ENCODE data around the gene CRYGB. TPM values are rescaled to one million over a fixed set of nuclear protein-coding genes. Genes with fewer than 3 reads are reported as not detected.

CRYGB gene
- total and polyA plus RNA-seq, 7 experiments from 2014 or later = not detected

GRCh38 chr2:208175069-208175839 is 29.3 kb upstream of the CRYGB start:
- peaks cover 0 to 6% (median 4%) of the 10 kb centered on the region in 7 donors for H3K4me1 Mint-ChIP-seq
- H3K9me3 ChIP-seq (ENCODE audit: control insufficient read depth in 2 of 3, low read length in 3 of 3) = no peaks in the 10 kb centered on the region
- H3K36me3 Mint-ChIP-seq = no peaks in the 10 kb centered on the region
- DNase-seq (peak; percentile 7 to 59 (median 45)), ATAC-seq (peak; percentile 93)
- no peak overlapping the region for H3K27ac ChIP-seq (ENCODE audit: low read depth, low read length)
- peaks cover 2 to 20% (median 11%) of the 10 kb centered on the region in 5 donors for H3K27me3 Mint-ChIP-seq
- no peak overlapping the region for H3K27ac Mint-ChIP-seq
- H3K4me3 Mint-ChIP-seq = no peak overlapping the region
- H3K4me1 ChIP-seq (ENCODE audit: control insufficient read depth in 2 of 2, insufficient read depth in 2 of 2, low read length in 2 of 2) = no peaks in the 10 kb centered on the region
- POLR2A ChIA-PET = interaction anchor here (0.6 kb wide), 2 partner anchors 79 to 1922 kb away, joined by 3 read pairs; no protein-coding TSS in a partner anchor
- CTCF ChIA-PET = interaction anchor here (0.5 to 1.9 kb wide), 8 partner anchors 9 to 1775 kb away, joined by 3 to 6 read pairs (median 3); no protein-coding TSS in a partner anchor
- H3K27me3 ChIP-seq (ENCODE audit: control insufficient read depth in 2 of 2, insufficient read depth in 2 of 2, low read length in 2 of 2) = no peaks in the 10 kb centered on the region
- intact Hi-C loops (cut with micrococcal nuclease) = loop anchor here (1.0 to 10.0 kb wide), 5 partner anchors 79 to 1786 kb away; partner anchors contain the start of gene PIKFYVE (in 2 of the 2)
- no peak overlapping the region for H3K4me3 ChIP-seq (ENCODE audit: low read length)
- no peaks in the 10 kb centered on the region for H3K36me3 ChIP-seq (ENCODE audit: control insufficient read depth in 2 of 3, insufficient read depth in 3 of 3, low read length in 3 of 3)
- peaks cover 0 to 2% (median 0%) of the 10 kb centered on the region in 11 donors for H3K9me3 Mint-ChIP-seq

- no peak for DNase-seq
- Histone ChIP-seq H3K4me1 (ENCODE audit: control insufficient read depth in 2 of 2, insufficient read depth in 2 of 2, low read length in 2 of 2) (no peaks in the 10 kb centered on the region), H3K27me3 (ENCODE audit: control insufficient read depth in 2 of 2, insufficient read depth in 2 of 2, low read length in 2 of 2) (no peaks in the 10 kb centered on the region), H3K4me3 (ENCODE audit: low read length) (no peak overlapping the region), H3K27ac (ENCODE audit: low read depth, low read length) (no peak overlapping the region), H3K9me3 (ENCODE audit: control insufficient read depth in 2 of 3, low read length in 3 of 3) (no peaks in the 10 kb centered on the region), H3K36me3 (ENCODE audit: control insufficient read depth in 2 of 3, insufficient read depth in 3 of 3, low read length in 3 of 3) (no peaks in the 10 kb centered on the region)
- Mint-ChIP-seq H3K36me3 (no peaks in the 10 kb centered on the region), H3K9me3 (no peaks in the 10 kb centered on the region), H3K4me3 (no peak overlapping the region), H3K27me3 (peaks cover 5 to 21% (median 17%) of the 10 kb centered on the region in 5 donors), H3K27ac (no peak overlapping the region), H3K4me1 (peaks cover 0 to 6% (median 4%) of the 10 kb centered on the region in 7 donors)
- intact Hi-C loops (cut with micrococcal nuclease) = loop anchor here in 1 of 2 donors (2.0 to 10.0 kb wide), 2 partner anchors 181 to 1787 kb away; no protein-coding TSS in a partner anchor
- ChIA-PET CTCF (no interaction called here), POLR2A (interaction anchor here (0.6 kb wide), 1 partner anchor 1924 kb away, joined by 3 read pairs; no protein-coding TSS in a partner anchor)
- no peak for ATAC-seq
These were observed 28.2 kb upstream of the CRYGB start for GRCh38 chr2:208174144-208174543.

GRCh38 chr2:208172125-208172524 is 26.2 kb upstream of the CRYGB start:
- Histone ChIP-seq H3K27me3 (ENCODE audit: control insufficient read depth in 2 of 2, insufficient read depth in 2 of 2, low read length in 2 of 2) (no peaks in the 10 kb centered on the region), H3K9me3 (ENCODE audit: control insufficient read depth in 2 of 3, low read length in 3 of 3) (no peaks in the 10 kb centered on the region), H3K27ac (ENCODE audit: low read depth, low read length) (no peak overlapping the region), H3K4me1 (ENCODE audit: control insufficient read depth in 2 of 2, insufficient read depth in 2 of 2, low read length in 2 of 2) (no peaks in the 10 kb centered on the region), H3K36me3 (ENCODE audit: control insufficient read depth in 2 of 3, insufficient read depth in 3 of 3, low read length in 3 of 3) (no peaks in the 10 kb centered on the region), H3K4me3 (ENCODE audit: low read length) (no peak overlapping the region)
- ChIA-PET POLR2A (no interaction called here), CTCF (interaction anchor here (1.3 kb wide), 1 partner anchor 34 kb away, joined by 5 read pairs; no protein-coding TSS in a partner anchor)
- H3K4me3 Mint-ChIP-seq = no peak overlapping the region
- peaks cover 0 to 6% (median 4%) of the 10 kb centered on the region in 7 donors for H3K4me1 Mint-ChIP-seq
- H3K27ac Mint-ChIP-seq = no peak overlapping the region
- intact Hi-C loops (cut with micrococcal nuclease) = loop anchor here in 1 of 2 donors (10.0 kb wide), 1 partner anchor 183 kb away; no protein-coding TSS in a partner anchor
- H3K36me3 Mint-ChIP-seq = no peaks in the 10 kb centered on the region
- no peaks in the 10 kb centered on the region for H3K9me3 Mint-ChIP-seq
- H3K27me3 Mint-ChIP-seq = peaks cover 5 to 21% (median 20%) of the 10 kb centered on the region in 5 donors
- DNase-seq = no peak
- ATAC-seq = peak; percentile 74

GRCh38 chr2:208164951-208165755 is 19.2 kb upstream of the CRYGB start:
- no peak for ATAC-seq
- H3K4me1 Mint-ChIP-seq = no peaks in the 10 kb centered on the region
- no peaks in the 10 kb centered on the region for H3K9me3 Mint-ChIP-seq
- H3K27me3 Mint-ChIP-seq = peaks cover 0 to 20% (median 10%) of the 10 kb centered on the region in 5 donors
- Histone ChIP-seq H3K27me3 (ENCODE audit: control insufficient read depth in 2 of 2, insufficient read depth in 2 of 2, low read length in 2 of 2) (no peaks in the 10 kb centered on the region), H3K27ac (ENCODE audit: low read depth, low read length) (no peak overlapping the region), H3K9me3 (ENCODE audit: control insufficient read depth in 2 of 3, low read length in 3 of 3) (no peaks in the 10 kb centered on the region), H3K4me3 (ENCODE audit: low read length) (no peak overlapping the region), H3K36me3 (ENCODE audit: control insufficient read depth in 2 of 3, insufficient read depth in 3 of 3, low read length in 3 of 3) (no peaks in the 10 kb centered on the region), H3K4me1 (ENCODE audit: control insufficient read depth in 2 of 2, insufficient read depth in 2 of 2, low read length in 2 of 2) (no peaks in the 10 kb centered on the region)
- no peaks in the 10 kb centered on the region for H3K36me3 Mint-ChIP-seq
- CTCF ChIA-PET = interaction anchor here (0.7 kb wide), 1 partner anchor 316 kb away, joined by 3 read pairs; no protein-coding TSS in a partner anchor
- DNase-seq = no peak
- POLR2A ChIA-PET = no interaction called here
- intact Hi-C loops (cut with micrococcal nuclease) = no loop called here
- H3K4me3 Mint-ChIP-seq = no peak overlapping the region
- no peak overlapping the region for H3K27ac Mint-ChIP-seq

GRCh38 chr2:208163489-208163888 is 17.5 kb upstream of the CRYGB start, which contains the start of gene CRYGA:
CRYGA (minus strand) TSS chr2:208163589; CDS start chr2:208163556, 33 bp downstream.
- ATAC-seq = no peak
- Histone ChIP-seq H3K9me3 (ENCODE audit: control insufficient read depth in 2 of 3, low read length in 3 of 3) (no peaks in the 10 kb centered on the region), H3K27ac (ENCODE audit: low read depth, low read length) (no peak within 1 kb of the TSS), H3K27me3 (ENCODE audit: control insufficient read depth in 2 of 2, insufficient read depth in 2 of 2, low read length in 2 of 2) (no peaks in the 10 kb centered on the region), H3K36me3 (ENCODE audit: control insufficient read depth in 2 of 3, insufficient read depth in 3 of 3, low read length in 3 of 3) (no peaks in the 10 kb centered on the region), H3K4me3 (ENCODE audit: low read length) (no peak within 1 kb of the TSS), H3K4me1 (ENCODE audit: control insufficient read depth in 2 of 2, insufficient read depth in 2 of 2, low read length in 2 of 2) (no peaks in the 10 kb centered on the region)
- Mint-ChIP-seq H3K36me3 (no peaks in the 10 kb centered on the region), H3K27ac (no peak within 1 kb of the TSS), H3K4me3 (no peak within 1 kb of the TSS), H3K27me3 (peaks cover 0 to 11% (median 7%) of the 10 kb centered on the region in 5 donors), H3K4me1 (no peaks in the 10 kb centered on the region), H3K9me3 (peaks cover 0 to 1% (median 0%) of the 10 kb centered on the region in 11 donors)
- ChIA-PET CTCF (no interaction called here), POLR2A (no interaction called here)
- no peak for DNase-seq
- intact Hi-C loops (cut with micrococcal nuclease) = no loop called here

- H3K9me3 Mint-ChIP-seq = peaks cover 0 to 13% (median 4%) of the 10 kb centered on the region in 11 donors
- H3K4me1 ChIP-seq (ENCODE audit: control insufficient read depth in 2 of 2, insufficient read depth in 2 of 2, low read length in 2 of 2) = no peaks in the 10 kb centered on the region
- CTCF ChIA-PET = no interaction called here
- no peaks in the 10 kb centered on the region for H3K4me1 Mint-ChIP-seq
- ATAC-seq (no peak), DNase-seq (no peak)
- H3K4me3 ChIP-seq (ENCODE audit: low read length) = no peak overlapping the region
- H3K27ac Mint-ChIP-seq = no peak overlapping the region
- H3K27me3 ChIP-seq (ENCODE audit: control insufficient read depth in 2 of 2, insufficient read depth in 2 of 2, low read length in 2 of 2) = no peaks in the 10 kb centered on the region
- no peaks in the 10 kb centered on the region for H3K9me3 ChIP-seq (ENCODE audit: control insufficient read depth in 2 of 3, low read length in 3 of 3)
- H3K27ac ChIP-seq (ENCODE audit: low read depth, low read length) = no peak overlapping the region
- no peaks in the 10 kb centered on the region for H3K36me3 ChIP-seq (ENCODE audit: control insufficient read depth in 2 of 3, insufficient read depth in 3 of 3, low read length in 3 of 3)
- H3K4me3 Mint-ChIP-seq = no peak overlapping the region
- intact Hi-C loops (cut with micrococcal nuclease) = no loop called here
- peaks cover 0 to 6% (median 0%) of the 10 kb centered on the region in 5 donors for H3K36me3 Mint-ChIP-seq
- POLR2A ChIA-PET = no interaction called here
- H3K27me3 Mint-ChIP-seq = peaks cover 0 to 7% (median 5%) of the 10 kb centered on the region in 5 donors
These were observed 10.5 kb upstream of the CRYGB start for GRCh38 chr2:208156439-208156838.
